HepG2 (cell line): Measurements from ENCODE around the gene CHRD. TPM values are rescaled to one million over a fixed set of nuclear protein-coding genes. Genes with fewer than 3 reads are reported as not detected.

ENCODE experiments used
- CBX5 ChIP-seq: sonication (generic); formaldehyde crosslinking; IDR thresholded peaks from 2 replicates; pipeline ENCODE4 v1.4.0; 2020; ENCODE audit warnings: missing genetic modification reagents, borderline replicate concordance
- MED1 ChIP-seq: sonication (generic); formaldehyde crosslinking; IDR thresholded peaks from 2 replicates; pipeline ENCODE4 v1.4.0; 2020; ENCODE audit warnings: missing genetic modification reagents
- MYC ChIP-seq: sonication (generic); formaldehyde crosslinking; IDR thresholded peaks from 2 replicates; pipeline ENCODE4 v1.9.0; 2021; ENCODE audit warnings: missing genetic modification reagents, borderline replicate concordance
- NFATC3 ChIP-seq: sonication (generic); formaldehyde crosslinking; IDR thresholded peaks from 2 replicates; pipeline ENCODE4 v1.5.1; 2020; ENCODE audit warnings: mild to moderate bottlenecking, missing genetic modification reagents
- NR2C2 ChIP-seq: sonication (generic); formaldehyde crosslinking; IDR thresholded peaks from 2 replicates; pipeline ENCODE4 v1.4.0; 2020; ENCODE audit warnings: missing genetic modification reagents, mild to moderate bottlenecking, moderate library complexity, borderline replicate concordance
- PPARG ChIP-seq: conservative IDR thresholded peaks from 2 replicates; pipeline ENCODE4 v1.6.1; 2016; ENCODE audit warnings: missing biosample characterization, missing genetic modification reagents
- RNF2 ChIP-seq: fragments of 450-650 bp; conservative IDR thresholded peaks from 2 replicates; pipeline ENCODE4 v1.6.1; 2016; ENCODE audit warnings: low read depth
- RXRB ChIP-seq: IDR thresholded peaks from 2 replicates; pipeline ENCODE4 v1.6.1; 2016; ENCODE audit warnings: borderline replicate concordance, missing genetic modification reagents, missing compliant biosample characterization
- ZNF614 ChIP-seq: IDR thresholded peaks from 2 replicates; pipeline ENCODE4 v1.6.1; 2018; ENCODE audit warnings: missing biosample characterization, missing genetic modification reagents, inconsistent platforms, borderline replicate concordance
- ZNF709 ChIP-seq: sonication (generic); formaldehyde crosslinking; IDR thresholded peaks from 2 replicates; pipeline ENCODE4 v1.5.0; 2020; ENCODE audit warnings: mild to moderate bottlenecking, missing genetic modification reagents
- polyA plus RNA-seq, 8 experiments: library from polyadenylated mRNA; depleted of rRNA in 3 of 8; stranded (reverse) in 7 of 8; unstranded in 1 of 8; fragments of >200 nt; fragmentation: Illumina TruSeq in 4 of 8; extraction: Trizol in 4 of 8; gene quantifications; 2 replicates each; pipeline versions ENCODE4 v1.2.1 to v1.2.3, GENCODE V29; 2011 to 2016; ENCODE audit warnings: low read depth in 4 of 8, missing spikeins in 1 of 8, mixed read lengths in 1 of 8; ENCODE audit not compliant: insufficient read depth in 1 of 8
- total RNA-seq, 5 experiments: library from RNA; depleted of rRNA; stranded (reverse); fragments of >200 nt; fragmentation: Illumina TruSeq; extraction: Trizol; gene quantifications; 2 replicates each; pipeline ENCODE4 v1.2.3, GENCODE V29; 2016; ENCODE audit warnings: low read depth in 1 of 5
- TF ChIP-seq, protein P1 (sequence below): sonication (generic); formaldehyde crosslinking; IDR thresholded peaks from 2 replicates; pipeline ENCODE4 v1.5.0; 2020; ENCODE audit warnings: mild to moderate bottlenecking, missing genetic modification reagents, moderate library complexity
- TF ChIP-seq, protein P2 (sequence below): IDR thresholded peaks from 2 replicates; pipeline ENCODE4 v1.6.1; 2016; ENCODE audit warnings: missing compliant biosample characterization, missing genetic modification reagents, borderline replicate concordance
- TF ChIP-seq, protein P3 (sequence below): sonication (generic); formaldehyde crosslinking; IDR thresholded peaks from 2 replicates; pipeline ENCODE4 v1.4.0; 2020; ENCODE audit warnings: missing genetic modification reagents
- TF ChIP-seq, protein P4 (sequence below): sonication (generic); formaldehyde crosslinking; IDR thresholded peaks from 2 replicates; pipeline ENCODE4 v1.4.0; 2020; ENCODE audit warnings: missing genetic modification reagents
- TF ChIP-seq, protein P5 (sequence below), 2 experiments: sonication (generic) in 1 of 2; formaldehyde crosslinking in 1 of 2; IDR thresholded peaks; 2 replicates each; pipeline versions ENCODE4 v1.4.0 to v1.6.1; 2016 to 2020; ENCODE audit warnings: borderline replicate concordance in 1 of 2, low read depth in 1 of 2, mild to moderate bottlenecking in 1 of 2, missing genetic modification reagents in 1 of 2

CHRD gene
- total and polyA plus RNA-seq, 2 of the 13 experiments (the other 11 are each of a cell fraction or from before 2014, with no cell fraction given), result 22.2 to 35.2 TPM

DNA sequence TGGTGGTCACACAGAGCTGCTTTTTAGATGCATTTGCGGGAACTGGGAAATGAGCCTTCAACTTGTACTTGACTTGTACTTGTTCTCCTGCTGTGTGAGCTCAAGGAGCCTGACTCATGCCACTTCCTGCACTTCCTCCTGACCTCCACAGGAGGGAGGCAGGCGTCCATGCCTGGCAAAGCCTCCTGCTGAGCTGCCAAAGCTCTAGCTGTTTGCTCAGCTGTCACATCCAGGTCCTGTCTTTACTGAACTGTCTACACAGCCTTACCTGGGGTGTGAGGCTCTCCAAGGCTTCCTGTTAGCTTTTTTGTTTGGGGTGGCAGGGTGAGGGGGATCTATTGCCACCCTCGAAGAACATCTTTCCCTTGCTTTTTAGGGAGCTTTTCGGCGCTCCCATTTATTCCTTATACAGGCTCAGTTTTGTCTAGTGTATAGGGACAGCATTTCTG lies 8.3 kb upstream of the CHRD start (continued):
- TF ChIP-seq, protein P1, sequence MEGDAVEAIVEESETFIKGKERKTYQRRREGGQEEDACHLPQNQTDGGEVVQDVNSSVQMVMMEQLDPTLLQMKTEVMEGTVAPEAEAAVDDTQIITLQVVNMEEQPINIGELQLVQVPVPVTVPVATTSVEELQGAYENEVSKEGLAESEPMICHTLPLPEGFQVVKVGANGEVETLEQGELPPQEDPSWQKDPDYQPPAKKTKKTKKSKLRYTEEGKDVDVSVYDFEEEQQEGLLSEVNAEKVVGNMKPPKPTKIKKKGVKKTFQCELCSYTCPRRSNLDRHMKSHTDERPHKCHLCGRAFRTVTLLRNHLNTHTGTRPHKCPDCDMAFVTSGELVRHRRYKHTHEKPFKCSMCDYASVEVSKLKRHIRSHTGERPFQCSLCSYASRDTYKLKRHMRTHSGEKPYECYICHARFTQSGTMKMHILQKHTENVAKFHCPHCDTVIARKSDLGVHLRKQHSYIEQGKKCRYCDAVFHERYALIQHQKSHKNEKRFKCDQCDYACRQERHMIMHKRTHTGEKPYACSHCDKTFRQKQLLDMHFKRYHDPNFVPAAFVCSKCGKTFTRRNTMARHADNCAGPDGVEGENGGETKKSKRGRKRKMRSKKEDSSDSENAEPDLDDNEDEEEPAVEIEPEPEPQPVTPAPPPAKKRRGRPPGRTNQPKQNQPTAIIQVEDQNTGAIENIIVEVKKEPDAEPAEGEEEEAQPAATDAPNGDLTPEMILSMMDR (CRISPR knock-in tag), result peak; percentile 98
- TF ChIP-seq NR2C2 (CRISPR knock-in tag) (no peak), RXRB (CRISPR knock-in tag) (peak; percentile 44; the same call in 1 of the 2 replicates), MED1 (CRISPR knock-in tag) (peak; percentile 52), PPARG (CRISPR knock-in tag) (peak; percentile 48; the same call in 1 of the 2 replicates), ZNF709 (CRISPR knock-in tag) (no peak), RNF2 (no peak), CBX5 (peak; percentile 65; the same call in 1 of the 2 replicates), ZNF614 (CRISPR knock-in tag) (0 out of 2 replicates have a peak, but pooled peaks have one; percentile 35), NFATC3 (CRISPR knock-in tag) (no peak), MYC (peak; percentile 43; the same call in 1 of the 2 replicates)
- TF ChIP-seq, protein P2, sequence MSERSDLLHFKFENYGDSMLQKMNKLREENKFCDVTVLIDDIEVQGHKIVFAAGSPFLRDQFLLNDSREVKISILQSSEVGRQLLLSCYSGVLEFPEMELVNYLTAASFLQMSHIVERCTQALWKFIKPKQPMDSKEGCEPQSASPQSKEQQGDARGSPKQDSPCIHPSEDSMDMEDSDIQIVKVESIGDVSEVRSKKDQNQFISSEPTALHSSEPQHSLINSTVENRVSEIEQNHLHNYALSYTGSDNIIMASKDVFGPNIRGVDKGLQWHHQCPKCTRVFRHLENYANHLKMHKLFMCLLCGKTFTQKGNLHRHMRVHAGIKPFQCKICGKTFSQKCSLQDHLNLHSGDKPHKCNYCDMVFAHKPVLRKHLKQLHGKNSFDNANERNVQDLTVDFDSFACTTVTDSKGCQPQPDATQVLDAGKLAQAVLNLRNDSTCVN (CRISPR knock-in tag), result no peak
- TF ChIP-seq, protein P3, sequence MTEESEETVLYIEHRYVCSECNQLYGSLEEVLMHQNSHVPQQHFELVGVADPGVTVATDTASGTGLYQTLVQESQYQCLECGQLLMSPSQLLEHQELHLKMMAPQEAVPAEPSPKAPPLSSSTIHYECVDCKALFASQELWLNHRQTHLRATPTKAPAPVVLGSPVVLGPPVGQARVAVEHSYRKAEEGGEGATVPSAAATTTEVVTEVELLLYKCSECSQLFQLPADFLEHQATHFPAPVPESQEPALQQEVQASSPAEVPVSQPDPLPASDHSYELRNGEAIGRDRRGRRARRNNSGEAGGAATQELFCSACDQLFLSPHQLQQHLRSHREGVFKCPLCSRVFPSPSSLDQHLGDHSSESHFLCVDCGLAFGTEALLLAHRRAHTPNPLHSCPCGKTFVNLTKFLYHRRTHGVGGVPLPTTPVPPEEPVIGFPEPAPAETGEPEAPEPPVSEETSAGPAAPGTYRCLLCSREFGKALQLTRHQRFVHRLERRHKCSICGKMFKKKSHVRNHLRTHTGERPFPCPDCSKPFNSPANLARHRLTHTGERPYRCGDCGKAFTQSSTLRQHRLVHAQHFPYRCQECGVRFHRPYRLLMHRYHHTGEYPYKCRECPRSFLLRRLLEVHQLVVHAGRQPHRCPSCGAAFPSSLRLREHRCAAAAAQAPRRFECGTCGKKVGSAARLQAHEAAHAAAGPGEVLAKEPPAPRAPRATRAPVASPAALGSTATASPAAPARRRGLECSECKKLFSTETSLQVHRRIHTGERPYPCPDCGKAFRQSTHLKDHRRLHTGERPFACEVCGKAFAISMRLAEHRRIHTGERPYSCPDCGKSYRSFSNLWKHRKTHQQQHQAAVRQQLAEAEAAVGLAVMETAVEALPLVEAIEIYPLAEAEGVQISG (CRISPR knock-in tag), result peak; percentile 57; the same call in 1 of the 2 replicates
- TF ChIP-seq, protein P4, sequence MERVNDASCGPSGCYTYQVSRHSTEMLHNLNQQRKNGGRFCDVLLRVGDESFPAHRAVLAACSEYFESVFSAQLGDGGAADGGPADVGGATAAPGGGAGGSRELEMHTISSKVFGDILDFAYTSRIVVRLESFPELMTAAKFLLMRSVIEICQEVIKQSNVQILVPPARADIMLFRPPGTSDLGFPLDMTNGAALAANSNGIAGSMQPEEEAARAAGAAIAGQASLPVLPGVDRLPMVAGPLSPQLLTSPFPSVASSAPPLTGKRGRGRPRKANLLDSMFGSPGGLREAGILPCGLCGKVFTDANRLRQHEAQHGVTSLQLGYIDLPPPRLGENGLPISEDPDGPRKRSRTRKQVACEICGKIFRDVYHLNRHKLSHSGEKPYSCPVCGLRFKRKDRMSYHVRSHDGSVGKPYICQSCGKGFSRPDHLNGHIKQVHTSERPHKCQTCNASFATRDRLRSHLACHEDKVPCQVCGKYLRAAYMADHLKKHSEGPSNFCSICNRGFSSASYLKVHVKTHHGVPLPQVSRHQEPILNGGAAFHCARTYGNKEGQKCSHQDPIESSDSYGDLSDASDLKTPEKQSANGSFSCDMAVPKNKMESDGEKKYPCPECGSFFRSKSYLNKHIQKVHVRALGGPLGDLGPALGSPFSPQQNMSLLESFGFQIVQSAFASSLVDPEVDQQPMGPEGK (CRISPR knock-in tag), result peak; percentile 47
- TF ChIP-seq, protein P5, sequence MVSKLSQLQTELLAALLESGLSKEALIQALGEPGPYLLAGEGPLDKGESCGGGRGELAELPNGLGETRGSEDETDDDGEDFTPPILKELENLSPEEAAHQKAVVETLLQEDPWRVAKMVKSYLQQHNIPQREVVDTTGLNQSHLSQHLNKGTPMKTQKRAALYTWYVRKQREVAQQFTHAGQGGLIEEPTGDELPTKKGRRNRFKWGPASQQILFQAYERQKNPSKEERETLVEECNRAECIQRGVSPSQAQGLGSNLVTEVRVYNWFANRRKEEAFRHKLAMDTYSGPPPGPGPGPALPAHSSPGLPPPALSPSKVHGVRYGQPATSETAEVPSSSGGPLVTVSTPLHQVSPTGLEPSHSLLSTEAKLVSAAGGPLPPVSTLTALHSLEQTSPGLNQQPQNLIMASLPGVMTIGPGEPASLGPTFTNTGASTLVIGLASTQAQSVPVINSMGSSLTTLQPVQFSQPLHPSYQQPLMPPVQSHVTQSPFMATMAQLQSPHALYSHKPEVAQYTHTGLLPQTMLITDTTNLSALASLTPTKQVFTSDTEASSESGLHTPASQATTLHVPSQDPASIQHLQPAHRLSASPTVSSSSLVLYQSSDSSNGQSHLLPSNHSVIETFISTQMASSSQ (IDR thresholded peaks at IDR 0.05; ENCODE audit: low read depth), result no peak
- TF ChIP-seq, protein P5 (CRISPR knock-in tag; IDR thresholded peaks at IDR 0.05; ENCODE audit: borderline replicate concordance), result no peak
